Fibroblast of skin of left biceps (primary cell): ENCODE data around the gene CEACAM18.

ENCODE experiments used
- DNase-seq, 2 experiments: peaks; one replicate each; pipeline ENCODE4 v3.0.0-alpha.2; 2013; ENCODE audit warnings: low read depth in 2 of 2

Gene CEACAM18

GRCh38 chr19:51531349-51532315, 53.3 kb downstream of the CEACAM18 start, which contains the start of gene SIGLEC6:
TSS of gene SIGLEC6 (minus strand) at chr19:51531670. CDS start at chr19:51531648, 22 bp downstream.
- no peak for DNase-seq

GRCh38 chr19:51535535-51535934, 57.2 kb downstream of the CEACAM18 start:
- no peak for DNase-seq

GRCh38 chr19:51539821-51540366, 61.6 kb downstream of the CEACAM18 start:
- no peak for DNase-seq
